Vagina (tissue), 2 donors: ENCODE measurements around the gene SPON1. TPM values are rescaled to one million over a fixed set of nuclear protein-coding genes. Genes with fewer than 3 reads are reported as not detected.

Source experiments
- DNase-seq, 2 donors: peaks; one replicate each; pipeline ENCODE4 v3.0.0-alpha.2; 2017; ENCODE audit errors: extremely low spot score in 2 of 2
- H3K27ac ChIP-seq: fragments of 200-600 bp; sonication (generic); one replicate; pipeline ENCODE4 v1.5.1; 2019
- H3K27me3 ChIP-seq: fragments of 200-600 bp; sonication (generic); one replicate; pipeline ENCODE4 v1.5.1; 2019
- H3K36me3 ChIP-seq, 2 donors: fragments of 200-600 bp; sonication (generic); one replicate each; pipeline ENCODE4 v1.5.1; 2017 to 2019
- H3K4me1 ChIP-seq: fragments of 200-600 bp; sonication (generic); one replicate; pipeline ENCODE4 v1.5.1; 2019
- H3K4me3 ChIP-seq, 2 donors: fragments of 200-600 bp; sonication (generic); 1 replicate in 1 of 2; 2 replicates in 1 of 2; pipeline ENCODE4 v1.5.1; 2016 to 2019
- H3K9me3 ChIP-seq: fragments of 200-600 bp; sonication (generic); one replicate; pipeline ENCODE4 v1.5.1; 2019
- POLR2A ChIP-seq, 2 donors: fragments of 450-650 bp; IDR thresholded peaks; one replicate each; pipeline ENCODE4 v1.6.1; 2017; ENCODE audit warnings: antibody characterized with exemption in 2 of 2, mild to moderate bottlenecking in 2 of 2, moderate library complexity in 2 of 2
- POLR2AphosphoS5 ChIP-seq, 2 donors: sonication (generic); formaldehyde crosslinking; IDR thresholded peaks; one replicate each; pipeline ENCODE4 v1.9.0; 2017; ENCODE audit warnings: antibody characterized with exemption in 2 of 2, mild to moderate bottlenecking in 2 of 2, low read depth in 1 of 2; ENCODE audit not compliant: insufficient read depth in 1 of 2
- intact Hi-C: fragments of 100-400 bp; cut with DNase I; formaldehyde crosslinking; loops from one replicate; pipeline ENCODE4 v1.15.1; 2023
- total RNA-seq: library from RNA; depleted of rRNA; stranded (reverse); fragments of >200 nt; gene quantifications from one replicate; pipeline ENCODE4 v1.2.3, GENCODE V29; 2016
- TF ChIP-seq, protein P1 (sequence below), 3 experiments: fragments of 450-650 bp in 2 of 3; fragments of 200-600 bp in 1 of 3; sonication (generic) in 1 of 3; IDR thresholded peaks; one replicate each; pipeline ENCODE4 v1.5.1; 2017 to 2019; ENCODE audit warnings: antibody characterized with exemption in 3 of 3, mild to moderate bottlenecking in 2 of 3, moderate library complexity in 2 of 3

The SPON1 gene
- total RNA-seq, result 31.7 TPM

DNA sequence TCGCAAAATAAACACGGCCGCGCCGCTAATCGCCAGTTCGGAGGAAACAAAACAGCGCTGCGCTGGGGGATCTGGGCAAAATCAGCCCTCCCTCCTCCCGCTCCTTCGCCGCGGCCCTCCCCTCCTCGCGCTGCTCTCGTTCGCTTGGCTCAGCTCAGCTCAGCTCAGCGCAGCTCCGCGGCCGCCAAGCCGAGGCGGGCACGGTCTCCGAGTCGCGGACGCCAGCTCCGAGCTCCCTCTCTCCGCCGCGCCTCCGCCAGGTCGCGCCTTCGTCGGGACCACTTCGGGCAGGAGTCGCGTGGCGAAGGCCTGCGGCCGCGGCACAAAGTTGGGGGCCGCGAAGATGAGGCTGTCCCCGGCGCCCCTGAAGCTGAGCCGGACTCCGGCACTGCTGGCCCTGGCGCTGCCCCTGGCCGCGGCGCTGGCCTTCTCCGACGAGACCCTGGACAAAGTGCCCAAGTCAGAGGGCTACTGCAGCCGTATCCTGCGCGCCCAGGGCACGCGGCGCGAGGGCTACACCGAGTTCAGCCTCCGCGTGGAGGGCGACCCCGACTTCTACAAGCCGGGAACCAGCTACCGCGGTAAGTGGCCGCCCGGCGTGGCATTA is at the start of gene SPON1:
Gene SPON1 (plus strand): TSS at position 162 of the 607 bp plus-strand sequence. CDS start 182 bp downstream, at position 344.
- Histone ChIP-seq H3K27ac (peak within 1 kb of the TSS; percentile 76), H3K4me3 (peak within 1 kb of the TSS; percentile 52 to 57), H3K27me3 (peaks cover 4% of the 10 kb centered on the region), H3K36me3 (no peaks in the 10 kb centered on the region), H3K9me3 (no peaks in the 10 kb centered on the region), H3K4me1 (peaks cover 29% of the 10 kb centered on the region)
- DNase-seq, result peak in 1 of 2 donors; percentile 84
- intact Hi-C loops, result no loop called here
- TF ChIP-seq POLR2AphosphoS5 (IDR thresholded peaks at IDR 0.05; ENCODE audit: insufficient read depth in 1 of 2, low read depth in 1 of 2) (peak in 1 of 2 donors; percentile 53), POLR2A (IDR thresholded peaks at IDR 0.05) (peak in 1 of 2 donors; percentile 16)
- TF ChIP-seq, protein P1, sequence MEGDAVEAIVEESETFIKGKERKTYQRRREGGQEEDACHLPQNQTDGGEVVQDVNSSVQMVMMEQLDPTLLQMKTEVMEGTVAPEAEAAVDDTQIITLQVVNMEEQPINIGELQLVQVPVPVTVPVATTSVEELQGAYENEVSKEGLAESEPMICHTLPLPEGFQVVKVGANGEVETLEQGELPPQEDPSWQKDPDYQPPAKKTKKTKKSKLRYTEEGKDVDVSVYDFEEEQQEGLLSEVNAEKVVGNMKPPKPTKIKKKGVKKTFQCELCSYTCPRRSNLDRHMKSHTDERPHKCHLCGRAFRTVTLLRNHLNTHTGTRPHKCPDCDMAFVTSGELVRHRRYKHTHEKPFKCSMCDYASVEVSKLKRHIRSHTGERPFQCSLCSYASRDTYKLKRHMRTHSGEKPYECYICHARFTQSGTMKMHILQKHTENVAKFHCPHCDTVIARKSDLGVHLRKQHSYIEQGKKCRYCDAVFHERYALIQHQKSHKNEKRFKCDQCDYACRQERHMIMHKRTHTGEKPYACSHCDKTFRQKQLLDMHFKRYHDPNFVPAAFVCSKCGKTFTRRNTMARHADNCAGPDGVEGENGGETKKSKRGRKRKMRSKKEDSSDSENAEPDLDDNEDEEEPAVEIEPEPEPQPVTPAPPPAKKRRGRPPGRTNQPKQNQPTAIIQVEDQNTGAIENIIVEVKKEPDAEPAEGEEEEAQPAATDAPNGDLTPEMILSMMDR (IDR thresholded peaks at IDR 0.05), result no peak

DNA sequence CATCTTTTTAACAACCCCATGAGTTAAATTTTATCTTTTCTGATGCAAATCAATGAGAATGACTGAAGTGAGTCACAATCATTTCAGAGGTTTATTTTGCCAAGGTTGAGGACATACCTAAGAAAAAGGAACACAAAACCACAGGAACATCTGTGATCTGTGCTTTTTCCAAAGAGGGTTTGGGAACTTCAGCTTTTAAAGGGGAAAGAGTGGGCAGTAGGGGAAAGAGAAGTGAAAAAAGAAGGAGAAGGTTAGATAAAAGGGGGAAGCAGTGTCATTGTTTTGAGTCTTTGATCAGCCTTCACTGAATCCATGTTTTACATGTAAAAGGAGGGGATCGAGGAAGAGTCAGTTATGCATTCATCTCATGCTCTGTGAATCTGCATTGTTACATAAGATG is 45.3 kb upstream of the SPON1 start:
- intact Hi-C loops, result no loop called here
- no peaks in the 10 kb centered on the region for H3K36me3 ChIP-seq
- no peak for DNase-seq
- no peaks in the 10 kb centered on the region for H3K4me1 ChIP-seq
- no peaks in the 10 kb centered on the region for H3K9me3 ChIP-seq
- no peak overlapping the region for H3K4me3 ChIP-seq
- H3K27me3 ChIP-seq, result no peaks in the 10 kb centered on the region
- no peak overlapping the region for H3K27ac ChIP-seq
- TF ChIP-seq POLR2A (IDR thresholded peaks at IDR 0.05) (no peak), POLR2AphosphoS5 (IDR thresholded peaks at IDR 0.05; ENCODE audit: insufficient read depth in 1 of 2, low read depth in 1 of 2) (no peak)
- TF ChIP-seq, protein P1 (IDR thresholded peaks at IDR 0.05), result no peak

DNA sequence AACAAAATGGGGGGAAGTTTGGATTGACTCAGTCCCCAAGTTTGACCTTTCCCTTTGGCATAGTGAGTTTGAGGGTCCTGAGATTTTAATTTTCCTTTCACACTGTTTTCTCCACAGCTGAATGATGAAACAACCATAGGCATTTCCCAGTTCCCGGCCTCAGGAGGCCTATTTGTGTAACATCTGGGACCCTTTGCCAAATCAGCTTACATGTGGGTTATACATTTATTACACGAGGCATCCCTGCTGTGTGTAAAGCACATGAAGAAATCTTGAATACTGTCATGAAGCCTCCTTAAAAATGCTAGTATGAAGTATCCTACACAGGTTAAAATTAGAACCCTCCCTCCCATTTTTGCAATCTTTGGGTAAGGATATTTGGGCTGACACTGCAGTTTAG is 44.6 kb upstream of the SPON1 start:
- Histone ChIP-seq H3K4me1 (no peaks in the 10 kb centered on the region), H3K9me3 (no peaks in the 10 kb centered on the region), H3K27ac (no peak overlapping the region), H3K4me3 (no peak overlapping the region), H3K36me3 (no peaks in the 10 kb centered on the region), H3K27me3 (no peaks in the 10 kb centered on the region)
- TF ChIP-seq, protein P1 (IDR thresholded peaks at IDR 0.05), result no peak
- TF ChIP-seq POLR2A (IDR thresholded peaks at IDR 0.05) (no peak), POLR2AphosphoS5 (IDR thresholded peaks at IDR 0.05; ENCODE audit: insufficient read depth in 1 of 2, low read depth in 1 of 2) (no peak)
- intact Hi-C loops, result no loop called here
- no peak for DNase-seq

DNA sequence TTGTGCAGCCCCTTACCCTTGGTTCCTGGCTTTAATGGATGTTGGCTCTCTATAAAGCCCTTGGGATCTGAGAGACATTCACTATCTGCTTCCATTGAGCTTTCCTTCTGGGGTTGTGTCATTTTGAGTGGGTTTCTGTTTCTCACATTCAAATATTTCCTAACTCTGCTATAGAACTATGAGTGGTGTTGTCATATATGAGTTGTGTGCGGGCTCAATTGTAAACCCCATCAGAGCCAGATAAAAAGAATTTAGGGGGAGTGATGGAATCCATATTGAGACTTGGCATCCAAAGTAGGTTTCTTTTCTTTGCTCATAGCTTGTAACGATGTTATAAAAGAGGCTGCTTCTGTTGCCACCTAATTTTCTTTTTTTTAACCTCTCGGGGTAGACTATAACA is 41.8 kb upstream of the SPON1 start:
- H3K27ac ChIP-seq, result no peak overlapping the region
- TF ChIP-seq POLR2AphosphoS5 (IDR thresholded peaks at IDR 0.05; ENCODE audit: insufficient read depth in 1 of 2, low read depth in 1 of 2), result no peak
- TF ChIP-seq, protein P1 (IDR thresholded peaks at IDR 0.05), result no peak
- no peak for TF ChIP-seq POLR2A (IDR thresholded peaks at IDR 0.05)
- intact Hi-C loops, result no loop called here
- no peak overlapping the region for H3K4me3 ChIP-seq
- H3K9me3 ChIP-seq, result no peaks in the 10 kb centered on the region
- H3K27me3 ChIP-seq, result no peaks in the 10 kb centered on the region
- H3K4me1 ChIP-seq, result no peaks in the 10 kb centered on the region
- DNase-seq, result no peak
- no peaks in the 10 kb centered on the region for H3K36me3 ChIP-seq

DNA sequence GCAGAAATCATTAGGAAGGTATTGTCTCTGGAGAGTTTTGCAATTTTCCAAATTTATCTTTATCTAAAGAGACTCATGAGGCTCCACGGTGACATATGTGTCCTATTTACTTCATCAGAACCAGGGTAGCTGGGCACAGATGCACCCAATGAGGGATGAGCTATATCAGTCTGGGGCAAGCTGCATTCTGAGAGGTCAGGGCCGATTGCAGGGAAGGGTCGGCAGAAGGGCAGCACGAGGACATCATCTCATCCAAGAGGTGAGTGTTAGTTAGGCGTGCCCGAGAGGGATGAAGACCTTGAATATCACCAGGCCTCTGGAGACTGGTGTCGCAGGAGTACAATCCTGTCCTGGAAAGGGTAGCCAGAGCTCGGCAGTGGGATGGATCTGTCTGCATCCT is 41.0 kb upstream of the SPON1 start:
- H3K36me3 ChIP-seq, result no peaks in the 10 kb centered on the region
- DNase-seq, result peak; percentile 46 to 49
- no peaks in the 10 kb centered on the region for H3K27me3 ChIP-seq
- no peak overlapping the region for H3K27ac ChIP-seq
- no peaks in the 10 kb centered on the region for H3K4me1 ChIP-seq
- intact Hi-C loops, result no loop called here
- TF ChIP-seq POLR2AphosphoS5 (IDR thresholded peaks at IDR 0.05; ENCODE audit: insufficient read depth in 1 of 2, low read depth in 1 of 2), result no peak
- TF ChIP-seq, protein P1 (IDR thresholded peaks at IDR 0.05), result no peak
- no peak for TF ChIP-seq POLR2A (IDR thresholded peaks at IDR 0.05)
- H3K4me3 ChIP-seq, result no peak overlapping the region
- no peaks in the 10 kb centered on the region for H3K9me3 ChIP-seq
